GM21447 (cell line): Measurements from ENCODE around the gene KANK3.
"Not testable (repeated sequence)": the region's sequence is repeated elsewhere in the genome, so short reads cannot be mapped to it uniquely, and the experiment has no call there.

Experiments
- ATAC-seq: cut with Tn5 transposase; IDR thresholded peaks from one replicate; pipeline ENCODE4 v1.9.1; 2021; ENCODE audit not compliant: unreplicated experiment

The KANK3 gene

GRCh38 chr19:8320564-8321066 lies 22.4 kb downstream of the KANK3 start:
- peak; percentile 17 for ATAC-seq

- ATAC-seq: no peak
Observed at GRCh38 chr19:8319807-8320520, 23.1 kb downstream of the KANK3 start.

- not testable (repeated sequence) for ATAC-seq
Observed at GRCh38 chr19:8318835-8319234, 24.2 kb downstream of the KANK3 start.

- no peak for ATAC-seq
Observed at GRCh38 chr19:8316351-8317125, 26.5 kb downstream of the KANK3 start.

GRCh38 chr19:8314981-8315640 lies 28.0 kb downstream of the KANK3 start:
- not testable (repeated sequence) for ATAC-seq

- no peak for ATAC-seq
Observed at GRCh38 chr19:8311461-8312260, 31.4 kb downstream of the KANK3 start.

GRCh38 chr19:8310342-8311055 lies 32.6 kb downstream of the KANK3 start:
- no peak for ATAC-seq

- no peak for ATAC-seq
Observed at GRCh38 chr19:8308891-8309291, 34.2 kb downstream of the KANK3 start.

- ATAC-seq: peak; percentile 68
Observed at GRCh38 chr19:8307965-8308866, 34.8 kb downstream of the KANK3 start, which contains the start of gene CD320. TSS of gene CD320 (minus strand) at chr19:8308358. CDS start at chr19:8308290, 68 bp downstream.

GRCh38 chr19:8307400-8307964 lies 35.6 kb downstream of the KANK3 start:
- no peak for ATAC-seq

GRCh38 chr19:8306235-8307054 lies 36.6 kb downstream of the KANK3 start:
- no peak for ATAC-seq

GRCh38 chr19:8305798-8306197 lies 37.3 kb downstream of the KANK3 start:
- ATAC-seq: no peak

GRCh38 chr19:8304841-8305621 lies 38.0 kb downstream of the KANK3 start:
- ATAC-seq: no peak

- no peak for ATAC-seq
Observed at GRCh38 chr19:8302734-8303133, 40.3 kb downstream of the KANK3 start.

GRCh38 chr19:8302357-8302691 lies 40.7 kb downstream of the KANK3 start:
- no peak for ATAC-seq

- not testable (repeated sequence) for ATAC-seq
Observed at GRCh38 chr19:8291337-8291736, 51.7 kb downstream of the KANK3 start.

- not testable (repeated sequence) for ATAC-seq
Observed at GRCh38 chr19:8276508-8276907, 66.6 kb downstream of the KANK3 start.
